Measurements from ENCODE around the gene SYCE1. TPM values are rescaled to one million over a fixed set of nuclear protein-coding genes. Genes with fewer than 3 reads are reported as not detected.

SYCE1 gene
- total and polyA plus RNA-seq, 2 donors (not counting 1 experiment from before 2014, with no cell fraction given) = 0.42 TPM; not detected in 1

- DNase-seq (no peak), ATAC-seq (ENCODE audit: low read depth) (no peak)
- H4K20me1 ChIP-seq (ENCODE audit: control insufficient read depth, insufficient read depth, low read length, poor library complexity, severe bottlenecking) = no peaks in the 10 kb centered on the region
- ChIA-PET POLR2A (no interaction called here), CTCF (no interaction called here)
- H3K79me2 ChIP-seq (ENCODE audit: control insufficient read depth, insufficient read depth, low read length) = no peaks in the 10 kb centered on the region
- Mint-ChIP-seq H3K27me3 (peaks cover 43% of the 10 kb centered on the region), H3K27ac (no peak overlapping the region), H3K4me3 (no peak overlapping the region), H3K9me3 (ENCODE audit: insufficient read depth) (no peaks in the 10 kb centered on the region), H3K4me1 (no peaks in the 10 kb centered on the region)
- TF ChIP-seq CTCF (IDR thresholded peaks at IDR 0.05) (no peak), EZH2 (IDR thresholded peaks at IDR 0.05; ENCODE audit: borderline replicate concordance, insufficient read depth, low read depth, low read length, poor library complexity, severe bottlenecking) (no peak)
- H3K27ac ChIP-seq (ENCODE audit: low read length in 2 of 2) = no peak overlapping the region
- intact Hi-C loops (cut with micrococcal nuclease) = no loop called here
- no peak overlapping the region for H3K4me3 ChIP-seq (ENCODE audit: control extremely low read depth in 1 of 5, extremely low read depth in 1 of 5, insufficient read depth in 1 of 5, low read depth in 2 of 5, low read length in 4 of 5)
- no peak overlapping the region for H3K9ac ChIP-seq (ENCODE audit: low read length)
- no peak overlapping the region for H3K4me2 ChIP-seq (replicated peaks; ENCODE audit: low read depth, low read length, poor library complexity, severe bottlenecking)
- H2AFZ ChIP-seq (ENCODE audit: insufficient read depth, low read depth, low read length, poor library complexity, severe bottlenecking) = no peak overlapping the region
- 80% methylated on average over 3 of the region's 4 CpGs for WGBS (ENCODE audit: insufficient coverage)
- H3K27me3 ChIP-seq (replicated peaks in 1 of 4; ENCODE audit: control extremely low read depth in 1 of 4, control insufficient read depth in 3 of 4, insufficient read depth in 4 of 4, low read length in 3 of 4) = no peaks in the 10 kb centered on the region
- H3K9me3 ChIP-seq (ENCODE audit: control extremely low read depth in 1 of 3, control insufficient read depth in 2 of 3, insufficient read depth in 1 of 3, low read length in 2 of 3) = no peaks in the 10 kb centered on the region
- no peaks in the 10 kb centered on the region for H3K36me3 ChIP-seq (replicated peaks in 1 of 2; ENCODE audit: control extremely low read depth in 1 of 2, control insufficient read depth in 1 of 2, extremely low read depth in 1 of 2, insufficient read depth in 2 of 2, low read length in 1 of 2)
- no peaks in the 10 kb centered on the region for H3K4me1 ChIP-seq (ENCODE audit: control insufficient read depth in 2 of 2, insufficient read depth in 2 of 2, low read length in 2 of 2)
These were observed 10.8 kb downstream of the SYCE1 start for GRCh38 chr10:133554600-133554999.

- DNase-seq = no peak
These were observed 20.9 kb downstream of the SYCE1 start for GRCh38 chr10:133544506-133544905.

More at GRCh38 chr10:133544506-133544905, 20.9 kb downstream of the SYCE1 start:
- POLR2A ChIA-PET = no interaction called here
- no peak overlapping the region for H3K27ac Mint-ChIP-seq
- intact Hi-C loops (cut with micrococcal nuclease) = no loop called here
- Histone ChIP-seq H3K36me3 (replicated peaks in 1 of 2; ENCODE audit: control extremely low read depth in 1 of 2, control insufficient read depth in 1 of 2, extremely low read depth in 1 of 2, insufficient read depth in 2 of 2, low read length in 1 of 2) (no peaks in the 10 kb centered on the region), H3K27me3 (replicated peaks in 1 of 4; ENCODE audit: control extremely low read depth in 1 of 4, control insufficient read depth in 3 of 4, insufficient read depth in 4 of 4, low read length in 3 of 4) (peaks cover 0 to 8% (median 2%) of the 10 kb centered on the region in 4 experiments), H3K4me2 (replicated peaks; ENCODE audit: low read depth, low read length, poor library complexity, severe bottlenecking) (no peak overlapping the region), H3K9me3 (ENCODE audit: control extremely low read depth in 1 of 3, control insufficient read depth in 2 of 3, insufficient read depth in 1 of 3, low read length in 2 of 3) (peaks cover 0 to 11% (median 10%) of the 10 kb centered on the region in 3 donors), H2AFZ (ENCODE audit: insufficient read depth, low read depth, low read length, poor library complexity, severe bottlenecking) (no peak overlapping the region), H3K4me1 (ENCODE audit: control insufficient read depth in 2 of 2, insufficient read depth in 2 of 2, low read length in 2 of 2) (no peaks in the 10 kb centered on the region), H3K27ac (ENCODE audit: low read length in 2 of 2) (no peak overlapping the region), H3K4me3 (ENCODE audit: control extremely low read depth in 1 of 5, extremely low read depth in 1 of 5, insufficient read depth in 1 of 5, low read depth in 2 of 5, low read length in 4 of 5) (no peak overlapping the region), H4K20me1 (ENCODE audit: control insufficient read depth, insufficient read depth, low read length, poor library complexity, severe bottlenecking) (no peaks in the 10 kb centered on the region), H3K79me2 (ENCODE audit: control insufficient read depth, insufficient read depth, low read length) (no peaks in the 10 kb centered on the region), H3K9ac (ENCODE audit: low read length) (no peak overlapping the region)
- H3K27me3 Mint-ChIP-seq = peaks cover 27% of the 10 kb centered on the region
- TF ChIP-seq EZH2 (IDR thresholded peaks at IDR 0.05; ENCODE audit: borderline replicate concordance, insufficient read depth, low read depth, low read length, poor library complexity, severe bottlenecking) = no peak
- no peak for TF ChIP-seq CTCF (IDR thresholded peaks at IDR 0.05)
- H3K4me3 Mint-ChIP-seq = no peak overlapping the region
- 83% methylated on average over 1 of the region's 1 CpG for WGBS (ENCODE audit: insufficient coverage)
- CTCF ChIA-PET = no interaction called here
- ATAC-seq (ENCODE audit: low read depth) = no peak
- peaks cover 4% of the 10 kb centered on the region for H3K4me1 Mint-ChIP-seq
- H3K9me3 Mint-ChIP-seq (ENCODE audit: insufficient read depth) = peaks cover 8% of the 10 kb centered on the region

Data from B cell (primary cell).